Naive thymus-derived CD4-positive, alpha-beta T cell (primary cell): Measurements from ENCODE around the gene FKBP5. TPM values are rescaled to one million over a fixed set of nuclear protein-coding genes. Genes with fewer than 3 reads are reported as not detected.

Source experiments
- ATAC-seq: fragments of 150-1000 bp; cut with Tn5 transposase; 2 replicates; pipeline ENCODE4 v1.10.0; 2021; ENCODE audit warnings: mild to moderate bottlenecking, moderate library complexity
- CTCF ChIA-PET: fragments of 350-600 bp; sonication (Branson Sonifier 250); formaldehyde crosslinking; loops from one replicate; lab custom pipeline; 2021; ENCODE audit warnings: antibody characterized with exemption; lab: Charles Lee
- POLR2A ChIA-PET: fragments of 350-600 bp; sonication (Branson Sonifier 250); formaldehyde crosslinking; loops from one replicate; lab custom pipeline; 2021; ENCODE audit warnings: antibody characterized with exemption, inconsistent platforms; lab: Charles Lee
- DNase-seq, 9 donors: peaks; one replicate each; pipeline versions ENCODE4 v3.0.0 to v3.0.0-alpha.2; 2020 to 2022; ENCODE audit warnings: mixed read lengths in 1 of 9
- H3K27ac ChIP-seq: one replicate; pipeline ENCODE4 v1.7.0; 2013; ENCODE audit warnings: mild to moderate bottlenecking, low read depth, low read length, moderate library complexity
- H3K27me3 ChIP-seq, 2 donors: one replicate each; pipeline ENCODE4 v1.7.0; 2013; ENCODE audit warnings: low read length in 2 of 2, mild to moderate bottlenecking in 2 of 2, moderate library complexity in 2 of 2; ENCODE audit not compliant: control insufficient read depth in 2 of 2, insufficient read depth in 2 of 2
- H3K36me3 ChIP-seq, 3 experiments: 1 replicate in 2 of 3; 2 replicates in 1 of 3; pipeline ENCODE4 v1.7.0; 2013; ENCODE audit warnings: low read length in 3 of 3, mild to moderate bottlenecking in 3 of 3, moderate library complexity in 1 of 3; ENCODE audit not compliant: insufficient read depth in 3 of 3, control insufficient read depth in 2 of 3
- H3K4me1 ChIP-seq, 2 donors: one replicate each; pipeline ENCODE4 v1.7.0; 2013; ENCODE audit warnings: low read length in 2 of 2, mild to moderate bottlenecking in 2 of 2, moderate library complexity in 1 of 2; ENCODE audit not compliant: control insufficient read depth in 2 of 2, insufficient read depth in 2 of 2
- H3K4me3 ChIP-seq: 2 replicates; pipeline ENCODE4 v1.7.0; 2013; ENCODE audit warnings: mild to moderate bottlenecking, low read length
- H3K9me3 ChIP-seq, 3 experiments: 1 replicate in 2 of 3; 2 replicates in 1 of 3; pipeline ENCODE4 v1.7.0; 2013; ENCODE audit warnings: low read length in 3 of 3; ENCODE audit not compliant: control insufficient read depth in 2 of 3
- H3K27ac Mint-ChIP-seq, 9 donors: one replicate each; pipeline ENCODE4 v1.8.0; 2020 to 2022; ENCODE audit warnings: mixed read lengths in 9 of 9, mild to moderate bottlenecking in 8 of 9, moderate library complexity in 5 of 9, inconsistent platforms in 2 of 9
- H3K27me3 Mint-ChIP-seq, 5 donors: one replicate each; pipeline ENCODE4 v1.8.0; 2021 to 2022; ENCODE audit warnings: mixed read lengths in 5 of 5, mild to moderate bottlenecking in 1 of 5
- H3K36me3 Mint-ChIP-seq, 5 donors: one replicate each; pipeline ENCODE4 v1.8.0; 2020 to 2022; ENCODE audit warnings: mixed read lengths in 5 of 5, mild to moderate bottlenecking in 3 of 5, inconsistent platforms in 1 of 5
- H3K4me1 Mint-ChIP-seq, 7 donors: one replicate each; pipeline ENCODE4 v1.8.0; 2020 to 2022; ENCODE audit warnings: mixed read lengths in 7 of 7, mild to moderate bottlenecking in 3 of 7, inconsistent platforms in 1 of 7
- H3K4me3 Mint-ChIP-seq, 10 donors: one replicate each; pipeline ENCODE4 v1.8.0; 2020 to 2022; ENCODE audit warnings: mild to moderate bottlenecking in 10 of 10, mixed read lengths in 10 of 10, moderate library complexity in 6 of 10, inconsistent platforms in 2 of 10
- H3K9me3 Mint-ChIP-seq, 11 donors: one replicate each; pipeline ENCODE4 v1.8.0; 2020 to 2022; ENCODE audit warnings: mixed read lengths in 11 of 11, mild to moderate bottlenecking in 4 of 11, inconsistent platforms in 1 of 11, moderate library complexity in 1 of 11
- intact Hi-C, 2 donors: fragments of 100-400 bp; cut with micrococcal nuclease; formaldehyde crosslinking; loops; one replicate each; pipeline ENCODE4 v1.15.1; 2023
- polyA plus RNA-seq, 2 donors: library from polyadenylated mRNA; unstranded; fragments of 300-500 nt; fragmentation: Illumina TruSeq; gene quantifications; one replicate each; pipeline ENCODE4 v1.2.3, GENCODE V29; 2021
- total RNA-seq, 6 experiments: library from RNA in 5 of 6; stranded (reverse) in 5 of 6; gene quantifications; 1 replicate in 5 of 6; 2 replicates in 1 of 6; pipeline ENCODE4 v1.2.3 and lab custom pipeline; 2021 to 2026

FKBP5 gene
- total and polyA plus RNA-seq, 7 experiments from 2014 or later = 56.7 to 324 (median 80.2) TPM

- intact Hi-C loops = loop anchor here in 1 of 2 donors (1.0 kb wide), 1 partner anchor 11 kb away; no protein-coding TSS in a partner anchor
- H3K27ac ChIP-seq = peak overlapping the region; percentile 56
- ChIA-PET POLR2A (interaction anchor here (0.6 to 18.6 kb wide), 11 partner anchors 14 to 331 kb away, joined by 3 to 426 read pairs (median 7); partner anchors contain the start of gene ZNF76), CTCF (interaction anchor here (0.6 to 13.8 kb wide), 12 partner anchors 8 to 158 kb away, joined by 3 to 364 read pairs (median 4); partner anchors contain the start of gene ARMC12)
- peaks cover 8 to 77% (median 74%) of the 10 kb centered on the region in 5 donors for H3K36me3 Mint-ChIP-seq
- no peak overlapping the region for H3K4me3 ChIP-seq
- H3K27ac Mint-ChIP-seq = peak overlapping the region in 8 of 9 donors; percentile 70 to 95 (median 92)
- no peaks in the 10 kb centered on the region for H3K27me3 ChIP-seq
- H3K9me3 Mint-ChIP-seq = no peaks in the 10 kb centered on the region
- H3K9me3 ChIP-seq = no peaks in the 10 kb centered on the region
- peak overlapping the region in 7 of 10 donors; percentile 1 to 80 (median 64) for H3K4me3 Mint-ChIP-seq
- H3K36me3 ChIP-seq = peaks cover 0 to 27% (median 0%) of the 10 kb centered on the region in 3 experiments
- H3K27me3 Mint-ChIP-seq = no peaks in the 10 kb centered on the region
- DNase-seq (no peak), ATAC-seq (no peak)
- peaks cover 48 to 99% (median 91%) of the 10 kb centered on the region in 7 donors for H3K4me1 Mint-ChIP-seq
- peaks cover 26 to 94% of the 10 kb centered on the region in 2 donors for H3K4me1 ChIP-seq
Measured at GRCh38 chr6:35590622-35591066, 98.1 kb downstream of the FKBP5 start.

GRCh38 chr6:35589904-35590303 is 98.8 kb downstream of the FKBP5 start:
- Mint-ChIP-seq H3K9me3 (no peaks in the 10 kb centered on the region), H3K27ac (peak overlapping the region in 8 of 9 donors; percentile 70 to 95 (median 92)), H3K4me1 (peaks cover 53 to 99% (median 93%) of the 10 kb centered on the region in 7 donors), H3K27me3 (no peaks in the 10 kb centered on the region), H3K36me3 (peaks cover 8 to 73% (median 68%) of the 10 kb centered on the region in 5 donors), H3K4me3 (peak overlapping the region in 7 of 10 donors; percentile 11 to 80 (median 36))
- peaks cover 19 to 90% of the 10 kb centered on the region in 2 donors for H3K4me1 ChIP-seq
- CTCF ChIA-PET = interaction anchor here (0.7 to 13.8 kb wide), 8 partner anchors 10 to 150 kb away, joined by 3 to 364 read pairs (median 4); partner anchors contain the start of gene ARMC12
- H3K27me3 ChIP-seq = no peaks in the 10 kb centered on the region
- no peak for ATAC-seq
- POLR2A ChIA-PET = interaction anchor here (0.7 to 18.6 kb wide), 6 partner anchors 15 to 146 kb away, joined by 3 to 426 read pairs (median 19); no protein-coding TSS in a partner anchor
- H3K9me3 ChIP-seq = no peaks in the 10 kb centered on the region
- peaks cover 0 to 27% (median 0%) of the 10 kb centered on the region in 3 experiments for H3K36me3 ChIP-seq
- H3K4me3 ChIP-seq = no peak overlapping the region
- intact Hi-C loops = no loop called here
- H3K27ac ChIP-seq = peak overlapping the region; percentile 56
- no peak for DNase-seq

- no peak for ATAC-seq
- H3K9me3 ChIP-seq = no peaks in the 10 kb centered on the region
- peaks cover 15 to 90% of the 10 kb centered on the region in 2 donors for H3K4me1 ChIP-seq
- Mint-ChIP-seq H3K27me3 (no peaks in the 10 kb centered on the region), H3K4me3 (peak overlapping the region in 9 of 10 donors; percentile 11 to 80 (median 17)), H3K27ac (peak overlapping the region; percentile 49 to 95 (median 92)), H3K9me3 (no peaks in the 10 kb centered on the region), H3K36me3 (peaks cover 5 to 67% (median 61%) of the 10 kb centered on the region in 5 donors), H3K4me1 (peaks cover 49 to 99% (median 93%) of the 10 kb centered on the region in 7 donors)
- no peak for DNase-seq
- ChIA-PET POLR2A (interaction anchor here (0.7 to 18.6 kb wide), 4 partner anchors 15 to 252 kb away, joined by 3 to 426 read pairs (median 16); no protein-coding TSS in a partner anchor), CTCF (interaction anchor here (0.7 to 13.8 kb wide), 5 partner anchors 12 to 146 kb away, joined by 3 to 364 read pairs (median 41); partner anchors contain the start of gene ARMC12)
- H3K27ac ChIP-seq = peak overlapping the region; percentile 56
- no peaks in the 10 kb centered on the region for H3K27me3 ChIP-seq
- intact Hi-C loops = no loop called here
- no peak overlapping the region for H3K4me3 ChIP-seq
- H3K36me3 ChIP-seq = peaks cover 0 to 27% (median 0%) of the 10 kb centered on the region in 3 experiments
Measured at GRCh38 chr6:35589201-35589739, 99.4 kb downstream of the FKBP5 start.

GRCh38 chr6:35587167-35587566 is 101.5 kb downstream of the FKBP5 start:
- H3K27ac ChIP-seq = peak overlapping the region; percentile 37
- H3K27ac Mint-ChIP-seq = peak overlapping the region; percentile 54 to 98 (median 92)

DNA sequence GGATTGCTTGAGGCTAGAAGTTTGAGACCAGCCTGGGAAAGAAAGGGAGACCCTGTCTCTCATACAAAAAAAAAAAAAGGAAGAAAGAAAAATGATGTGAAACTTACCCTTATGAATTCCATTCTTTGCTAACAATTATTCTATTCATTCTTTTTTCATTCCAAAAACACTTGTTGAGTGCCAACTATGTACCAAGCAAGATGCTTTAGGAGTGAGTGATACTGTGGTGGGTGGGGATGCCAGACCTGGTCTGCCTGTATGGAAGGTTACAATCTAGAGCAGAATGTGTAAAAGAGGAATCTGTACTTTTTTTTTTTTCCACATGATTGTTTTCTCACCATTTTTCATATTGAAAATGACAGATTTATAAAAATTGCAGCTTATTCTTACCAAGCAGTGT is 102.2 kb downstream of the FKBP5 start:
- no peaks in the 10 kb centered on the region for H3K27me3 ChIP-seq
- H3K27ac ChIP-seq = peak overlapping the region; percentile 37
- ATAC-seq = no peak
- peak overlapping the region in 9 of 10 donors; percentile 1 to 79 (median 51) for H3K4me3 Mint-ChIP-seq
- H3K4me3 ChIP-seq = no peak overlapping the region
- ChIA-PET POLR2A (interaction anchor here (1.1 to 18.6 kb wide), 5 partner anchors 8 to 142 kb away, joined by 3 to 426 read pairs (median 3); no protein-coding TSS in a partner anchor), CTCF (interaction anchor here (0.8 to 13.8 kb wide), 4 partner anchors 15 to 149 kb away, joined by 3 to 364 read pairs (median 72); partner anchors contain the start of gene ARMC12)
- H3K36me3 ChIP-seq = peaks cover 0 to 33% (median 0%) of the 10 kb centered on the region in 3 experiments
- H3K4me1 ChIP-seq = peaks cover 14 to 79% of the 10 kb centered on the region in 2 donors
- H3K27ac Mint-ChIP-seq = peak overlapping the region; percentile 64 to 98 (median 92)
- intact Hi-C loops = no loop called here
- no peaks in the 10 kb centered on the region for H3K27me3 Mint-ChIP-seq
- peaks cover 41 to 99% (median 90%) of the 10 kb centered on the region in 7 donors for H3K4me1 Mint-ChIP-seq
- no peaks in the 10 kb centered on the region for H3K9me3 ChIP-seq
- H3K36me3 Mint-ChIP-seq = peaks cover 6 to 61% (median 46%) of the 10 kb centered on the region in 5 donors
- H3K9me3 Mint-ChIP-seq = no peaks in the 10 kb centered on the region
- DNase-seq = no peak

More at GRCh38 chr6:35587167-35587566, 101.5 kb downstream of the FKBP5 start:
- POLR2A ChIA-PET = interaction anchor here (1.0 to 18.6 kb wide), 9 partner anchors 8 to 149 kb away, joined by 3 to 426 read pairs (median 3); partner anchors contain the start of gene ARMC12
- peaks cover 42 to 99% (median 91%) of the 10 kb centered on the region in 7 donors for H3K4me1 Mint-ChIP-seq
- peaks cover 0 to 26% (median 0%) of the 10 kb centered on the region in 3 experiments for H3K36me3 ChIP-seq
- no peak overlapping the region for H3K4me3 ChIP-seq
- H3K27me3 ChIP-seq = no peaks in the 10 kb centered on the region
- no peaks in the 10 kb centered on the region for H3K9me3 ChIP-seq
- H3K36me3 Mint-ChIP-seq = peaks cover 6 to 62% (median 47%) of the 10 kb centered on the region in 5 donors
- H3K4me1 ChIP-seq = peaks cover 14 to 80% of the 10 kb centered on the region in 2 donors
- no peaks in the 10 kb centered on the region for H3K27me3 Mint-ChIP-seq
- ATAC-seq (no peak), DNase-seq (no peak)
- H3K9me3 Mint-ChIP-seq = no peaks in the 10 kb centered on the region
- intact Hi-C loops = no loop called here
- peak overlapping the region in 7 of 10 donors; percentile 1 to 79 (median 23) for H3K4me3 Mint-ChIP-seq
- CTCF ChIA-PET = interaction anchor here (0.8 to 13.8 kb wide), 5 partner anchors 14 to 148 kb away, joined by 3 to 364 read pairs (median 56); partner anchors contain the start of gene ARMC12

DNA sequence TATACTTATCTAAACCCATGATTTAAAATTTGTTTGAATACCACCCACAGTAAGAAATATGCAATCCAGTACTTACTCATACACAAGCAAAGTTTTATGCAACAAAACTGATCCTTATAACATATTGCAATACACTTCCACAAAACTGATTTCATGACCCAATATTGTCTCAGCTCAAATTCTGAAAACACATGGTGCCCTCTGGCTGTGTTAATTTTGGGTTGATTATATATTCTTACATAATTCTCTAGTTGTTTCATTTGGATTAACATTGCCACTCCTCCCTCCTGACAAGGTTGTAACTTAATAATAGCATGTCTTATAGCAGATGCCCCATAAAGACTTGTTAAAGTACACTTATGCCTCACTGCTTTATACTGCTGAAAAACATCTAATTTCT is 103.1 kb downstream of the FKBP5 start:
- intact Hi-C loops = loop anchor here in 1 of 2 donors (2.0 kb wide), 1 partner anchor 101 kb away; no protein-coding TSS in a partner anchor
- H3K4me1 Mint-ChIP-seq = peaks cover 35 to 97% (median 84%) of the 10 kb centered on the region in 7 donors
- DNase-seq = no peak
- peaks cover 6 to 55% (median 42%) of the 10 kb centered on the region in 5 donors for H3K36me3 Mint-ChIP-seq
- peak overlapping the region; percentile 64 to 98 (median 92) for H3K27ac Mint-ChIP-seq
- ChIA-PET POLR2A (interaction anchor here (0.7 to 18.6 kb wide), 9 partner anchors 9 to 151 kb away, joined by 3 to 426 read pairs (median 7); partner anchors contain the start of gene ARMC12), CTCF (interaction anchor here (0.7 to 13.8 kb wide), 6 partner anchors 15 to 150 kb away, joined by 3 to 364 read pairs (median 49); partner anchors contain the start of gene ARMC12)
- no peak overlapping the region for H3K4me3 ChIP-seq
- H3K36me3 ChIP-seq = peaks cover 0 to 36% (median 0%) of the 10 kb centered on the region in 3 experiments
- ATAC-seq = no peak
- H3K27me3 Mint-ChIP-seq = no peaks in the 10 kb centered on the region
- H3K27me3 ChIP-seq = no peaks in the 10 kb centered on the region
- peaks cover 7 to 73% of the 10 kb centered on the region in 2 donors for H3K4me1 ChIP-seq
- H3K4me3 Mint-ChIP-seq = peak overlapping the region in 7 of 10 donors; percentile 1 to 79 (median 55)
- no peaks in the 10 kb centered on the region for H3K9me3 ChIP-seq
- H3K9me3 Mint-ChIP-seq = no peaks in the 10 kb centered on the region
- peak overlapping the region; percentile 37 for H3K27ac ChIP-seq
